KG1 (cell line): ENCODE data around the gene NSUN6.

Source experiments
- DNase-seq: peaks from one replicate; lab custom pipeline; 2025; lab: John Stamatoyannopoulos, UW

The NSUN6 gene, protein sequence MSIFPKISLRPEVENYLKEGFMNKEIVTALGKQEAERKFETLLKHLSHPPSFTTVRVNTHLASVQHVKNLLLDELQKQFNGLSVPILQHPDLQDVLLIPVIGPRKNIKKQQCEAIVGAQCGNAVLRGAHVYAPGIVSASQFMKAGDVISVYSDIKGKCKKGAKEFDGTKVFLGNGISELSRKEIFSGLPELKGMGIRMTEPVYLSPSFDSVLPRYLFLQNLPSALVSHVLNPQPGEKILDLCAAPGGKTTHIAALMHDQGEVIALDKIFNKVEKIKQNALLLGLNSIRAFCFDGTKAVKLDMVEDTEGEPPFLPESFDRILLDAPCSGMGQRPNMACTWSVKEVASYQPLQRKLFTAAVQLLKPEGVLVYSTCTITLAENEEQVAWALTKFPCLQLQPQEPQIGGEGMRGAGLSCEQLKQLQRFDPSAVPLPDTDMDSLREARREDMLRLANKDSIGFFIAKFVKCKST

GRCh38 chr10:18651324-18652007 lies at the start of gene NSUN6:
Gene NSUN6, minus strand, starts transcription at chr10:18651587. Its CDS starts 384 bp downstream, at chr10:18651203.
- peak; percentile 66 for DNase-seq

- no peak for DNase-seq
These were observed 48.8 kb upstream of the NSUN6 start for GRCh38 chr10:18699849-18700840.

- DNase-seq, result no peak
These were observed 39.2 kb upstream of the NSUN6 start for GRCh38 chr10:18690541-18690940.

- DNase-seq, result no peak
These were observed 38.1 kb upstream of the NSUN6 start for GRCh38 chr10:18689498-18689897.

DNA sequence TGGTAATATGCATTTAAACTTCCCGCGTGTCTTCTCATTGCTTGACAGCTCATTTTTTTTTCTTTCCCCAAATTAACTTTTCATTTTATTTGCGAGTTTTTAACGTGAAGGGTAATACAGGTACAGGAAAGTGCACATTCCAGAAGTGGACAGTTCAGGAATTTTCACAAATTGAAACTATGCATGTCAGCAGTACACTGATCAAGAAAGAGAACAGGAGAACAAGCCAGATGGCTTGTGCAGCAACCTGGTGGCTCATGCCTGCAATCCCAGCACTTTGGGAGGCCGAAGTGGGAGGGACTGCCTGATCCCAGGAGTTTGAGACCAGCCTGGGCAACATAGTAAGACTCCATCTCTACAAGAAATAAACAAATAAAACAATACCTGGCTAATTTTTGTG lies 36.3 kb upstream of the NSUN6 start:
- DNase-seq, result no peak

GRCh38 chr10:18687195-18687594 lies 35.8 kb upstream of the NSUN6 start:
- DNase-seq, result no peak

DNA sequence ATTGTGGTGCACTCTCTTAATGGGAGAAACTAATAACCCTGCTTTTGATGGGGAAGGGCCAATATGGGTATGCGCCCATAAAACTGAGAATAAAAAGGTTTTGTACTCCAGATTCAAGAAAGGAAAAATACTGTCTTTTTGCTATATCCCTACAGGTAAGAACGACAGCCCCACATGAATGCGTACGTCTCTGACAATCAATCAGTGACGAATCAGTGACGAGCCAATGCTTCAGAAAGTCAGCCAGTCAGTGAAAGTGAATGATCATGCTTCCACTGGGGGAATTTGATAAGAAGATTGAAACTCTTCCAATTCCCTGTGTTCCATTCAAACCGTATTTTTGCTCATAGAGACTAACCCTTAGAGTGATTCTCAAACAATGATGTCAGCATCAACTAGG lies 34.2 kb upstream of the NSUN6 start:
- DNase-seq, result no peak

GRCh38 chr10:18684953-18685352 lies 33.6 kb upstream of the NSUN6 start:
- no peak for DNase-seq

DNA sequence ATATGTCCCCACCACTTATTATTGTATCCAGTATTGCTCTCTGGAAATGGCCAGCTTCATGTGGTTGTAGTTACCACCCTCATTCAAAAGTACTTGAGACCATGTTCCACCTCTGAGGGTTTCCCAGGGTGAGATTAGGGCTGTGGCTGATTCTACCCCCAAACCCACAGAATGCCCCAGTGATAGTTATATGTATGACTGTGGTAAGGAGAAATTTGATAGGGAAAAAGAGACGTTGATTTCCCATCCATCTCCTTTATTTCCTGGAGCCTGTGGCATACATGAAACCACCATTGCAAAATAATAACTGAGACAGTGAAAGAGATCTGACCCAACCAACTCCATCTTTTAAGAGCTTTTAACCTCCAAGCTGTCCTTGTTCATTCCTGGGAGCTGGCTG lies 33.0 kb upstream of the NSUN6 start:
- no peak for DNase-seq

GRCh38 chr10:18683427-18683826 lies 32.0 kb upstream of the NSUN6 start:
- DNase-seq, result no peak

- no peak for DNase-seq
These were observed 30.6 kb upstream of the NSUN6 start for GRCh38 chr10:18681971-18682411.

- DNase-seq, result no peak
These were observed 30.0 kb upstream of the NSUN6 start for GRCh38 chr10:18681366-18681765.

DNA sequence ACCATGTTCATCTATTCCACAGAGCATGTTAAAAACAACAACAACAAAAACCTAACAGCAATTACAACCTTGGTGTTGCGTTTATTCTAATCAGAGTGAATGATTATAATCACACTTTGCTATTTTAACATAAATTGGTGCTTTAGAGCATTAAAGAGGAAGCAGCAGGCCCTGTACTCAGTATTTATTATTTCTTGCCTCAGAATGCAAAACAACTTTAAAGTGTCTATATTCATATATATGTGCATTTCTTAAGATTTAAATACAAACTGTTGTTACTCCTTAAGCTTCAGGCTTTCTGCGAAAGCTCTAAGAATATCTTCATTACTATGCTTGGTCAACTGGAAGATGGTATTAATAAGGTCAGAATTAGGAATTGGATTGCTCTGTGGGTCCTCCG lies 29.4 kb upstream of the NSUN6 start:
- no peak for DNase-seq

DNA sequence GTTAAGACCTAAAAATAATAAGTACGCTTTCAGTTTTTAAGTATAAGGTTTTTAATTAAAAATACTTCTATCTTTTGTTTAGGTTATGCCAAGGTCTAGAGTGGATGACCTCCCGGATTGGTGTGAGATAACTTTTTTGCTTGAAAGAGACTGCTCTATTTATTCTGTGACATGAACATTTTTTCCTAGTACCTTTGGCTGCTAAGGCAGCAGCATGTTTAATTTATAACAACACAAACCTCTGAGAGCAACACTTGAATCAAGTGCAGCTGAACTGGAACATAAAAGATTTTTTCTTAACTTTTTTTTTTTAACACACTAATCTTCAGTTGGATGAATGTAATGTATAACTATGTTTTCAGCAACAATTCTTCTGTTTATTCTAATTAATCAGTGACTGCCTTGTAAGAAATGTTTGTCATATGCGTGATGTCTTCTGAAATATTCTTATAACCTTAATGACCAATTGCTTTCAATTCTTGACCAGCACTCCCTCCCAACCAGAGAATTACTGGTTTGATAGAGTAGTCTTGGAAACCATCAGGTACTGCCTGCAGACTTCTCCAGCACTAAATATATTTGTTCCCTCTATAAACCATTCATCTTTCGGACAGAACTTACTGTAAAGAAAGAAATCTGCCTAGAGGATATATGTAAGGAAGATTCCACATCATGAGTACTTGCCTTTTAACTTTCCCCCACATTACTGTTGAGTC lies 23.9 kb upstream of the NSUN6 start:
- DNase-seq, result no peak

- DNase-seq, result no peak
These were observed 16.6 kb upstream of the NSUN6 start for GRCh38 chr10:18668026-18668425.

DNA sequence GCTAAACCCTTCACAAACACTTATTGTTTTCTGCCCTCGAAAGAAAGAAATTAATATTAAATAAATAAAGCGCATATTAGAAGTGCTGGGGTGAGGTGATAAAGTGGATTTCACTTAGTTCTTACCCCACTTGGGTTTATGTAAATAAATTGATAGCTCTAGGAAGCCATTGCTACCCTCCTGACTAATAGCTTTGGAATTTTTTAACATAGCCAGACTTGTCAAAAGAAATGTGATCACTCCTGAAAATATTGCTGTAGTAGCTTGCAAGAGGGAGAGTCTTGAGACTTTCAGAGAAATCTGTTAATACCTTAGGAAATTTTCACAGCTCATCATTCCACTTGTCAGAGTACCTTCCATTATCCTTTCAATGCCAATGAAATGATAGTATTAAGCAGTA lies 15.4 kb upstream of the NSUN6 start:
- no peak for DNase-seq

- no peak for DNase-seq
These were observed 14.6 kb upstream of the NSUN6 start for GRCh38 chr10:18665815-18666558.

- no peak for DNase-seq
These were observed 13.6 kb upstream of the NSUN6 start for GRCh38 chr10:18664841-18665478.

DNA sequence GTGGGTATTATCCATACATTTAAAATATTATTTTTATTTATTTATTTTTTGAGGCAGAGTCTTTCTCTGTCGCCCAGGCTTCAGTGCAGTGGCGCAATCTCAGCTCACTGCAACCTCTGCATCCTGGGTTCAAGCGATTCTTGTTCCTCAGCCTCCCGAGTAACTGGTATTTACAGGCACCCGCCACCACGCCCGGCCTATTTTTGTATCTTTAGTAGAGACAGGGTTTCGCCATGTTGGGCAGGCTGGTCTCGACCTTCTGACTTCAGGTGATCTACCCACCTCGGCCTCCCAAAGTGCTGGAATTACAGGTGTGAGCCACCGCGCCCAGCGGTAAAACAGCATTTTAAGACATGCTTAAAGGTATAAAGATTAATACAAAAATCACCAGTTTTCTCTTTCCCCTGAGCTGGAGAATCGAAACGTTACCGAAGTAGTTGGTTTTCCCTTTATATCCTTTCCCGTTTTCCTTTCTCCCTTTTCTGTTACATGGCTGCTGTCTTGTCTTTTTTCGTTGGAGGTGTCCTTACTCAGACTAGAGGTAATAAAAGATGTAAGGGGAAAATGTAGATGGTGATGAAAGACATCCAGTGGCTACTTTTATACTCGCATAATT lies 9.5 kb upstream of the NSUN6 start:
- DNase-seq, result no peak
